Neutrophil (primary cell): ENCODE data around the gene ANKRD44.

Experiments
- H3K27ac ChIP-seq: fragments of 200-600 bp; sonication (generic); 2 replicates; pipeline ENCODE4 v1.5.1; 2016; ENCODE audit warnings: mild to moderate bottlenecking, moderate library complexity
- H3K27me3 ChIP-seq: fragments of 200-600 bp; sonication (generic); 2 replicates; pipeline ENCODE4 v1.6.0; 2016; ENCODE audit warnings: mild to moderate bottlenecking
- H3K36me3 ChIP-seq: fragments of 200-600 bp; sonication (generic); 2 replicates; pipeline ENCODE4 v1.5.1; 2017
- H3K4me1 ChIP-seq, 2 experiments: fragments of 200-600 bp in 1 of 2; sonication (generic) in 1 of 2; 1 replicate in 1 of 2; 2 replicates in 1 of 2; pipeline versions ENCODE4 v1.5.1 to v1.6.1; 2013 to 2016; ENCODE audit warnings: low read depth in 1 of 2, low read length in 1 of 2, mild to moderate bottlenecking in 1 of 2, moderate library complexity in 1 of 2; ENCODE audit not compliant: control insufficient read depth in 1 of 2, insufficient read depth in 1 of 2
- H3K4me3 ChIP-seq, 2 experiments: fragments of 200-600 bp in 1 of 2; sonication (generic) in 1 of 2; 1 replicate in 1 of 2; 2 replicates in 1 of 2; pipeline ENCODE4 v1.5.1; 2013 to 2016; ENCODE audit warnings: low read depth in 1 of 2, low read length in 1 of 2, mild to moderate bottlenecking in 1 of 2, moderate library complexity in 1 of 2
- H3K9me3 ChIP-seq: fragments of 200-600 bp; sonication (generic); 2 replicates; pipeline ENCODE4 v1.5.1; 2016
- CTCF ChIP-seq: fragments of 200-600 bp; sonication (generic); IDR thresholded peaks from 2 replicates; pipeline ENCODE4 v1.5.1; 2016; ENCODE audit warnings: antibody characterized with exemption

The ANKRD44 gene

DNA sequence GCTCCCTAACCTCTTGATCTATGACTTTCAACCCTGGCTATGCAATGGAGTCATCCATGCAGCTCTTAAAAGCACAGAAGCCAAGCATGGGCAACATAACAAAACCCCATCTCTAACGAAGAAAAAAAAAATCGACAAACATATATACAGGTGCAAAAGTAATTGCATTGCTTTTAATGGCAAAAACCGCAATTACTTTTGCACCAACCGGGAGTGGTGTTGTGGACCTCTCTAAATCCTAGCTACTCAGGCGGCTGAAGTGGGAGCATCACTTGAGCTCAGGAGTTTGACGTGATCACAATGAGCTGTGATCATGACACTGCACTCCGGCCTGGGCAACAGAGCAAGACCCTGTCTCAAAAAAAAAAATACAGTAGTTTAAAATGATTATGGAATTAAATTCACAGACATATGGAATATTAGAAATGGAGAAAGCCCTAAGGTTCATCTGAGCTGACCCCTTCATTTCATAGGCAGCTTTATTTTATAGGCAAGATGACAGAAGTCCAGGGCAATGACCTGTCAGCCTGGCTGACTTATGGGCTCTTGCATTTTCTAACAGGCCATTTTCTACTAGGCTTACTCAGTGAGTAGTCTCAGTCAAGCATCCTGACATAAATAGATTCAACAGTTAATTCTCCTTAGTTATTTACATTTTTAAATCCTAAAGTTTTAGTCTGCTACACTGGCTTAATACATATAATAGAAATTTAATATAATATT, 183.8 kb downstream of the ANKRD44 start:
- Histone ChIP-seq H3K4me1 (peaks cover 0 to 13% of the 10 kb centered on the region in 2 experiments), H3K27ac (no peak overlapping the region), H3K36me3 (peaks cover 49% of the 10 kb centered on the region), H3K4me3 (no peak overlapping the region), H3K9me3 (no peaks in the 10 kb centered on the region), H3K27me3 (no peaks in the 10 kb centered on the region)
- no peak for TF ChIP-seq CTCF

DNA sequence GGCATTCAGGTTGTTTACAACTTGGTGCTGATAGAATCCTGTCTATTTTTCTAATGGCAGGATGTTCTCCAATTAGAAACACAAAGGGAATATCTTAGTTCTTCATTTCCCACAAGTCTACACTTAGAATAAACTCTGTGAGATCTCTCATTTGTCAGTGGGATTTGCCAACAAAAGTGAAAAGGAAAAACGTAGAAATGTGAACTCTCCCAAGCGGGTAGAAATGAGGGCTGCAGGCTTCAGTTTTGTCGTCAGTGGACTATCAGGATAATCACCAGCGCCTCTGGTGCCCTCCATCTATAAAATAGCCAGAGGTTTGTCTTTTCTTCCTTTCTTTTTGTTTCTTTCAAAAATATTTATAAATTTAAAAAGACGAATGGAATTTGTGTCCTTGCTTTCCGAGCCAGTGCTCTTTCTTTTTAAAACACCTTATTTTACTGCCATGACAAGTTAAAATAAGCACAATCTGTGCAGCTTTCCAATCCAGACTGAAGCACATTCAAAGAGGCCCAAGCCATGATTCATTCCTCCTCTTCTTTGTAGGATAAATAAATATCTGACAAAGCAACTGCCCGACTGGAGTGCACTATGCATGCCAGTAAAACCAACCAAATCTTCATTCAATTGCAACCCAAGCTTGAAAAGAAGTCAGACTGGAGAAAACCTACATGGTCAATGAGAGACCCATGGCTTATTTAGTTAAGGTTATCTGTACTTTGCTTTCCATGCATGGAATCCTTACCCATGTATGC, 185.8 kb downstream of the ANKRD44 start:
- TF ChIP-seq CTCF, result no peak
- H3K27ac ChIP-seq, result no peak overlapping the region
- no peaks in the 10 kb centered on the region for H3K27me3 ChIP-seq
- H3K4me3 ChIP-seq, result no peak overlapping the region
- H3K36me3 ChIP-seq, result peaks cover 65% of the 10 kb centered on the region
- H3K9me3 ChIP-seq, result no peaks in the 10 kb centered on the region
- H3K4me1 ChIP-seq, result peaks cover 0 to 7% of the 10 kb centered on the region in 2 experiments

GRCh38 chr2:197122821-197123220, 187.8 kb downstream of the ANKRD44 start:
- Histone ChIP-seq H3K9me3 (no peaks in the 10 kb centered on the region), H3K36me3 (peaks cover 80% of the 10 kb centered on the region), H3K27me3 (no peaks in the 10 kb centered on the region), H3K27ac (no peak overlapping the region), H3K4me3 (no peak overlapping the region), H3K4me1 (peaks cover 0 to 7% of the 10 kb centered on the region in 2 experiments)
- no peak for TF ChIP-seq CTCF

- peak overlapping the region; percentile 47 for H3K27ac ChIP-seq
- no peak for TF ChIP-seq CTCF
- H3K36me3 ChIP-seq, result peaks cover 90% of the 10 kb centered on the region
- H3K9me3 ChIP-seq, result no peaks in the 10 kb centered on the region
- H3K27me3 ChIP-seq, result no peaks in the 10 kb centered on the region
- peaks cover 0 to 7% of the 10 kb centered on the region in 2 experiments for H3K4me1 ChIP-seq
- no peak overlapping the region for H3K4me3 ChIP-seq
Measured at GRCh38 chr2:197121756-197122385, 188.7 kb downstream of the ANKRD44 start.

- Histone ChIP-seq H3K9me3 (no peaks in the 10 kb centered on the region), H3K4me1 (peaks cover 0 to 7% of the 10 kb centered on the region in 2 experiments), H3K27me3 (no peaks in the 10 kb centered on the region), H3K27ac (peak overlapping the region; percentile 47), H3K36me3 (peaks cover 96% of the 10 kb centered on the region), H3K4me3 (no peak overlapping the region)
- TF ChIP-seq CTCF, result no peak
Measured at GRCh38 chr2:197121255-197121654, 189.3 kb downstream of the ANKRD44 start.
